GM12873 (cell line): ENCODE results near the gene RAET1L.

ENCODE experiments used
- TF ChIP-seq, protein P1 (sequence below): IDR thresholded peaks from 2 replicates; pipeline ENCODE4 v1.5.1; 2012; ENCODE audit warnings: low read depth, mild to moderate bottlenecking, moderate library complexity, low read length, control low read depth; ENCODE audit not compliant: insufficient read depth; ENCODE audit errors: missing control alignments

RAET1L gene

GRCh38 chr6:150065083-150065482 lies 39.8 kb upstream of the RAET1L start:
- TF ChIP-seq, protein P1, sequence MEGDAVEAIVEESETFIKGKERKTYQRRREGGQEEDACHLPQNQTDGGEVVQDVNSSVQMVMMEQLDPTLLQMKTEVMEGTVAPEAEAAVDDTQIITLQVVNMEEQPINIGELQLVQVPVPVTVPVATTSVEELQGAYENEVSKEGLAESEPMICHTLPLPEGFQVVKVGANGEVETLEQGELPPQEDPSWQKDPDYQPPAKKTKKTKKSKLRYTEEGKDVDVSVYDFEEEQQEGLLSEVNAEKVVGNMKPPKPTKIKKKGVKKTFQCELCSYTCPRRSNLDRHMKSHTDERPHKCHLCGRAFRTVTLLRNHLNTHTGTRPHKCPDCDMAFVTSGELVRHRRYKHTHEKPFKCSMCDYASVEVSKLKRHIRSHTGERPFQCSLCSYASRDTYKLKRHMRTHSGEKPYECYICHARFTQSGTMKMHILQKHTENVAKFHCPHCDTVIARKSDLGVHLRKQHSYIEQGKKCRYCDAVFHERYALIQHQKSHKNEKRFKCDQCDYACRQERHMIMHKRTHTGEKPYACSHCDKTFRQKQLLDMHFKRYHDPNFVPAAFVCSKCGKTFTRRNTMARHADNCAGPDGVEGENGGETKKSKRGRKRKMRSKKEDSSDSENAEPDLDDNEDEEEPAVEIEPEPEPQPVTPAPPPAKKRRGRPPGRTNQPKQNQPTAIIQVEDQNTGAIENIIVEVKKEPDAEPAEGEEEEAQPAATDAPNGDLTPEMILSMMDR: no peak

GRCh38 chr6:150063640-150064039 lies 38.3 kb upstream of the RAET1L start:
- TF ChIP-seq, protein P1: no peak

DNA sequence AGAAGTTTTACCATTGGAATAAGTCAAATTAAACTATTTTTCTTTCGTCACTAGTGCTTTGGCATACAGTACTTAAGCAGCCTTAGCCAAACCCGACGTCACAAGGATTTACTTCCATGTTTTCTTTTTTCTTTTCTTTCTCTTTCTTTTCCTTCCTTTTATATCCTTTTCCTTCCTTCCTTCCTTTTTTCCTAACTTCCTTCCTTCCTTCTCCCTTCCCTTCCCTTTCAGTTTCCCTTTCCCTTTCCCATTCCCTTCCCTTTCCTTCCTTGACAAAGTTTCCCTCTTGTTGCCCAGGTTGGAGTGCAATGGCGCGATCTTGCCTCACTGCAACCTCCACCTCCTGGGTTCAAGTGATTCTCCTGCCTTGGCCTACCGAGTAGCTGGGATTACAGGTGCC lies 33.7 kb upstream of the RAET1L start:
- TF ChIP-seq, protein P1: no peak

- TF ChIP-seq, protein P1: no peak
These were observed 33.0 kb upstream of the RAET1L start for GRCh38 chr6:150058231-150058792.

GRCh38 chr6:150057501-150057951 lies 32.2 kb upstream of the RAET1L start:
- TF ChIP-seq, protein P1: no peak

GRCh38 chr6:150056916-150057315 lies 31.6 kb upstream of the RAET1L start:
- TF ChIP-seq, protein P1: no peak

- TF ChIP-seq, protein P1: no peak
These were observed 30.8 kb upstream of the RAET1L start for GRCh38 chr6:150056156-150056555.
